HCT116 (cell line): ENCODE results near the gene SORBS1. TPM values are rescaled to one million over a fixed set of nuclear protein-coding genes. Genes with fewer than 3 reads are reported as not detected.

Source experiments
- ATAC-seq: fragments of 200-7000 bp; cut with Tn5 transposase; 2 replicates; pipeline ENCODE4 v1.9.1; 2020; ENCODE audit warnings: mild to moderate bottlenecking, moderate library complexity
- BruUV-seq: library from RNA; stranded (reverse); fragments of 400-500 nt; replicated peaks from 2 replicates; lab custom pipeline; 2021; lab: Mats Ljungman, UMichigan
- CTCF ChIA-PET: fragments of 300-600 bp; sonication (Branson Sonifier 250); formaldehyde crosslinking; loops from one replicate; lab custom pipeline; 2021; ENCODE audit warnings: antibody characterized with exemption; lab: Charles Lee
- POLR2A ChIA-PET: fragments of 300-600, 350-600 bp; sonication (Branson Sonifier 250); formaldehyde crosslinking; loops from one replicate; lab custom pipeline; 2021; ENCODE audit warnings: antibody characterized with exemption; lab: Charles Lee
- RAD21 ChIA-PET, 2 experiments: fragments of 300-600 bp; sonication (Branson Sonifier 250); formaldehyde crosslinking; loops; one replicate each; lab custom pipeline; 2023; ENCODE audit warnings: low total read pairs in 2 of 2; ENCODE audit not compliant: uncharacterized antibody in 2 of 2, unreplicated experiment in 2 of 2, low non-redundant PET in 1 of 2; lab: Charles Lee
- DNase-seq: peaks from one replicate; pipeline ENCODE4 v3.0.0-alpha.2; 2010; ENCODE audit warnings: low read depth, low spot score
- H2AFZ ChIP-seq: fragments of 200-600 bp; shearing (Covaris generic), sonication (generic); 2 replicates; pipeline ENCODE4 v1.6.1; 2017; ENCODE audit warnings: low read depth, mixed run types, mixed read lengths, antibody characterized with exemption, low read length; ENCODE audit not compliant: poor library complexity, severe bottlenecking
- H3K27ac ChIP-seq: 2 replicates; pipeline ENCODE4 v1.5.1; 2012; ENCODE audit warnings: low read depth, low read length
- H3K27me3 ChIP-seq: fragments of 200-600 bp; sonication (generic); 2 replicates; pipeline ENCODE4 v1.6.1; 2016; ENCODE audit warnings: mixed run types, low read length, mixed read lengths; ENCODE audit not compliant: insufficient read depth
- H3K36me3 ChIP-seq, 2 experiments: fragments of 200-500 bp in 1 of 2; fragments of 200-600 bp in 1 of 2; sonication (Bioruptor generic) in 1 of 2; sonication (generic) in 1 of 2; 2 replicates each; pipeline versions ENCODE4 v1.5.1 to v1.6.1; 2014 to 2016; ENCODE audit warnings: low read length in 2 of 2, inconsistent platforms in 1 of 2, mixed read lengths in 1 of 2, mixed run types in 1 of 2; ENCODE audit not compliant: insufficient read depth in 2 of 2, control insufficient read depth in 1 of 2
- H3K4me1 ChIP-seq, 2 experiments: fragments of 200-600 bp in 1 of 2; sonication (generic) in 1 of 2; 2 replicates each; pipeline versions ENCODE4 v1.5.1 to v1.6.1; 2012 to 2017; ENCODE audit warnings: low read length in 2 of 2, inconsistent platforms in 1 of 2, mild to moderate bottlenecking in 1 of 2, mixed read lengths in 1 of 2, mixed run types in 1 of 2, moderate library complexity in 1 of 2; ENCODE audit not compliant: insufficient read depth in 2 of 2, control insufficient read depth in 1 of 2
- H3K4me2 ChIP-seq: fragments of 200-600 bp; sonication (generic); 2 replicates; pipeline ENCODE4 v1.6.1; 2017; ENCODE audit warnings: mixed run types, low read length, mixed read lengths
- H3K4me3 ChIP-seq, 2 experiments: fragments of 200-600 bp in 1 of 2; sonication (generic) in 1 of 2; replicated peaks in 1 of 2; 2 replicates each; pipeline ENCODE4 v1.5.1; 2011 to 2016; ENCODE audit warnings: low read length in 2 of 2, control low read depth in 1 of 2, low read depth in 1 of 2, mild to moderate bottlenecking in 1 of 2, mixed read lengths in 1 of 2, mixed run types in 1 of 2
- H3K79me2 ChIP-seq: fragments of 200-600 bp; sonication (generic); 2 replicates; pipeline ENCODE4 v1.6.1; 2017; ENCODE audit warnings: mild to moderate bottlenecking, mixed run types, low read length, moderate library complexity, mixed read lengths; ENCODE audit not compliant: insufficient read depth
- H3K9ac ChIP-seq: fragments of 200-600 bp; sonication (generic); 2 replicates; pipeline ENCODE4 v1.6.1; 2016; ENCODE audit warnings: low read length, mixed read lengths
- H3K9me2 ChIP-seq: fragments of 200-600 bp; sonication (generic), shearing (Covaris generic); 2 replicates; pipeline ENCODE4 v1.6.1; 2017; ENCODE audit warnings: mixed run types, mild to moderate bottlenecking, moderate library complexity; ENCODE audit not compliant: insufficient read depth
- H3K9me3 ChIP-seq, 2 experiments: fragments of 200-500 bp in 1 of 2; fragments of 200-600 bp in 1 of 2; sonication (Bioruptor generic) in 1 of 2; sonication (generic) in 1 of 2; 2 replicates each; pipeline ENCODE4 v1.6.1; 2014 to 2017; ENCODE audit warnings: low read length in 2 of 2, mixed read lengths in 2 of 2, inconsistent platforms in 1 of 2, low read depth in 1 of 2, mild to moderate bottlenecking in 1 of 2, mixed run types in 1 of 2, moderate library complexity in 1 of 2; ENCODE audit not compliant: control insufficient read depth in 1 of 2, insufficient read depth in 1 of 2
- H4K20me1 ChIP-seq: fragments of 200-600 bp; sonication (generic), shearing (Covaris generic); 2 replicates; pipeline ENCODE4 v1.6.1; 2017; ENCODE audit warnings: mixed run types, mild to moderate bottlenecking, moderate library complexity; ENCODE audit not compliant: insufficient read depth
- CBX3 ChIP-seq: IDR thresholded peaks from 2 replicates; pipeline ENCODE4 v1.6.1; 2012; ENCODE audit warnings: low read depth
- CEBPB ChIP-seq: IDR thresholded peaks from 2 replicates; pipeline ENCODE4 v1.6.1; 2012; ENCODE audit warnings: low read depth
- EGR1 ChIP-seq: IDR thresholded peaks from 2 replicates; pipeline ENCODE4 v1.6.1; 2012; ENCODE audit warnings: low read depth
- ELF1 ChIP-seq: IDR thresholded peaks from 2 replicates; pipeline ENCODE4 v1.6.1; 2012; ENCODE audit warnings: low read depth, borderline replicate concordance
- EZH2 ChIP-seq: fragments of 200-600 bp; sonication (generic); IDR thresholded peaks from 2 replicates; pipeline ENCODE4 v1.6.1; 2017; ENCODE audit warnings: antibody characterized with exemption, mixed run types
- JUND ChIP-seq: IDR thresholded peaks from 2 replicates; pipeline ENCODE4 v1.6.1; 2012
- POLR2A ChIP-seq: IDR thresholded peaks from 2 replicates; pipeline ENCODE4 v1.7.0; 2011; ENCODE audit warnings: borderline replicate concordance; ENCODE audit not compliant: insufficient read depth, insufficient read length; ENCODE audit errors: extremely low read depth
- POLR2AphosphoS5 ChIP-seq: IDR thresholded peaks from 2 replicates; pipeline ENCODE4 v1.6.1; 2011; ENCODE audit warnings: mild to moderate bottlenecking, low read depth, low read length, moderate library complexity
- SIN3A ChIP-seq: IDR thresholded peaks from 2 replicates; pipeline ENCODE4 v1.6.1; 2012; ENCODE audit warnings: low read depth
- SP1 ChIP-seq: IDR thresholded peaks from 2 replicates; pipeline ENCODE4 v1.6.1; 2012; ENCODE audit warnings: low read depth
- SRF ChIP-seq: IDR thresholded peaks from 2 replicates; pipeline ENCODE4 v1.6.1; 2012; ENCODE audit warnings: low read depth
- TCF7L2 ChIP-seq: IDR thresholded peaks from 2 replicates; pipeline ENCODE4 v1.7.0; 2011; ENCODE audit warnings: borderline replicate concordance, inconsistent platforms; ENCODE audit not compliant: insufficient read depth, insufficient read length; ENCODE audit errors: extremely low read depth
- YY1 ChIP-seq: IDR thresholded peaks from 2 replicates; pipeline ENCODE4 v1.6.1; 2011; ENCODE audit warnings: low read length, low read depth, moderate library complexity, mild to moderate bottlenecking; ENCODE audit not compliant: insufficient replicate concordance; ENCODE audit errors: extremely low read depth
- ZFX ChIP-seq: fragments of 450-650 bp; IDR thresholded peaks from 2 replicates; pipeline ENCODE4 v1.6.1; 2017
- ZNF274 ChIP-seq: fragments of 200-500 bp; sonication (Bioruptor generic); IDR thresholded peaks from 2 replicates; pipeline ENCODE4 v1.6.1; 2014; ENCODE audit warnings: mild to moderate bottlenecking, low read depth, low read length, inconsistent platforms
- intact Hi-C: fragments of 100-400 bp; cut with micrococcal nuclease; formaldehyde crosslinking; loops from 2 replicates; pipeline ENCODE4 v1.10.0; 2022
- total RNA-seq: library from RNA; stranded (reverse); gene quantifications from one replicate; pipeline ENCODE4 v1.2.1, GENCODE V29; 2021; ENCODE audit not compliant: unreplicated experiment
- TF ChIP-seq, protein P1 (sequence below): IDR thresholded peaks from 2 replicates; pipeline ENCODE4 v1.6.1; 2011; ENCODE audit warnings: mild to moderate bottlenecking, low read length, moderate library complexity; ENCODE audit not compliant: insufficient replicate concordance; ENCODE audit errors: extremely low read depth
- TF ChIP-seq, protein P2 (sequence below): IDR thresholded peaks from 2 replicates; pipeline ENCODE4 v1.6.1; 2012
- TF ChIP-seq, protein P3 (sequence below): IDR thresholded peaks from 2 replicates; pipeline ENCODE4 v1.6.1; 2012; ENCODE audit warnings: low read depth
- TF ChIP-seq, protein P4 (sequence below), 3 experiments: fragments of 200-600 bp in 1 of 3; sonication (generic) in 1 of 3; IDR thresholded peaks in 2 of 3; conservative IDR thresholded peaks in 1 of 3; 2 replicates each; pipeline ENCODE4 v1.5.1; 2012 to 2017; ENCODE audit warnings: low read depth in 2 of 3, low read length in 2 of 3, antibody characterized with exemption in 1 of 3, borderline replicate concordance in 1 of 3, control low read depth in 1 of 3, mild to moderate bottlenecking in 1 of 3, mixed read lengths in 1 of 3, mixed run types in 1 of 3, moderate library complexity in 1 of 3; ENCODE audit not compliant: insufficient read depth in 1 of 3

Gene SORBS1
- total RNA-seq, 1 experiment from 2014 or later: 3.4 TPM

DNA sequence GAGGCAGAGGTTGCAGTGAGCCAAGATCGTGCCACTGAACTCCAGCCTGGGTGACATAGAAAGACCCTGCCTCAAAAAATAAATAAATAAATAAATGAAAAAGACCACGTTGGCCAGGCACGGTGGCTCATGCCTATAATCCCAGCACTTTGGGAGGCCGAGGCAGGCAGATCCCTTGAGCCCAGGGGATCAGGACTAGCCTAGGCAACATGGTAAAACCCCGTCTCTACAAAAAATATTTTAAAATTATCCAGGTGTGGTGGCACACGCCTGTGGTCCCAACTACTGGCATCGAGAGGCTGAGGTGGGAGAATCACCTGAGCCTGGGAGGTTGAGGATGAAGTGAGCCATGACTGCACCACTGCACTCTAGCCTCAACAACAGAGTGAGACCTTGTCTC, 153.6 kb downstream of the SORBS1 start:
- ATAC-seq (no peak), DNase-seq (no peak)
- Histone ChIP-seq H3K27me3 (no peaks in the 10 kb centered on the region), H3K79me2 (no peaks in the 10 kb centered on the region), H4K20me1 (no peaks in the 10 kb centered on the region), H3K4me3 (no peak overlapping the region), H3K4me1 (peaks cover 3 to 11% of the 10 kb centered on the region in 2 experiments; a peak in 3 of 4 replicates), H2AFZ (no peak overlapping the region), H3K27ac (no peak overlapping the region), H3K9ac (no peak overlapping the region), H3K4me2 (no peak overlapping the region), H3K9me3 (no peaks in the 10 kb centered on the region), H3K9me2 (no peaks in the 10 kb centered on the region), H3K36me3 (no peaks in the 10 kb centered on the region)
- BruUV-seq: no TSS peak
- intact Hi-C loops: no loop called here
- POLR2A ChIA-PET: no interaction called here
- TF ChIP-seq SIN3A: no peak
- no peak for TF ChIP-seq ZNF274
- TF ChIP-seq CEBPB: no peak
- TF ChIP-seq, protein P1, sequence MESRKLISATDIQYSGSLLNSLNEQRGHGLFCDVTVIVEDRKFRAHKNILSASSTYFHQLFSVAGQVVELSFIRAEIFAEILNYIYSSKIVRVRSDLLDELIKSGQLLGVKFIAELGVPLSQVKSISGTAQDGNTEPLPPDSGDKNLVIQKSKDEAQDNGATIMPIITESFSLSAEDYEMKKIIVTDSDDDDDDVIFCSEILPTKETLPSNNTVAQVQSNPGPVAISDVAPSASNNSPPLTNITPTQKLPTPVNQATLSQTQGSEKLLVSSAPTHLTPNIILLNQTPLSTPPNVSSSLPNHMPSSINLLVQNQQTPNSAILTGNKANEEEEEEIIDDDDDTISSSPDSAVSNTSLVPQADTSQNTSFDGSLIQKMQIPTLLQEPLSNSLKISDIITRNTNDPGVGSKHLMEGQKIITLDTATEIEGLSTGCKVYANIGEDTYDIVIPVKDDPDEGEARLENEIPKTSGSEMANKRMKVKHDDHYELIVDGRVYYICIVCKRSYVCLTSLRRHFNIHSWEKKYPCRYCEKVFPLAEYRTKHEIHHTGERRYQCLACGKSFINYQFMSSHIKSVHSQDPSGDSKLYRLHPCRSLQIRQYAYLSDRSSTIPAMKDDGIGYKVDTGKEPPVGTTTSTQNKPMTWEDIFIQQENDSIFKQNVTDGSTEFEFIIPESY: no peak
- TF ChIP-seq, protein P2, sequence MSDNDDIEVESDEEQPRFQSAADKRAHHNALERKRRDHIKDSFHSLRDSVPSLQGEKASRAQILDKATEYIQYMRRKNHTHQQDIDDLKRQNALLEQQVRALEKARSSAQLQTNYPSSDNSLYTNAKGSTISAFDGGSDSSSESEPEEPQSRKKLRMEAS: no peak
- no peak for TF ChIP-seq SRF
- TF ChIP-seq, protein P3, sequence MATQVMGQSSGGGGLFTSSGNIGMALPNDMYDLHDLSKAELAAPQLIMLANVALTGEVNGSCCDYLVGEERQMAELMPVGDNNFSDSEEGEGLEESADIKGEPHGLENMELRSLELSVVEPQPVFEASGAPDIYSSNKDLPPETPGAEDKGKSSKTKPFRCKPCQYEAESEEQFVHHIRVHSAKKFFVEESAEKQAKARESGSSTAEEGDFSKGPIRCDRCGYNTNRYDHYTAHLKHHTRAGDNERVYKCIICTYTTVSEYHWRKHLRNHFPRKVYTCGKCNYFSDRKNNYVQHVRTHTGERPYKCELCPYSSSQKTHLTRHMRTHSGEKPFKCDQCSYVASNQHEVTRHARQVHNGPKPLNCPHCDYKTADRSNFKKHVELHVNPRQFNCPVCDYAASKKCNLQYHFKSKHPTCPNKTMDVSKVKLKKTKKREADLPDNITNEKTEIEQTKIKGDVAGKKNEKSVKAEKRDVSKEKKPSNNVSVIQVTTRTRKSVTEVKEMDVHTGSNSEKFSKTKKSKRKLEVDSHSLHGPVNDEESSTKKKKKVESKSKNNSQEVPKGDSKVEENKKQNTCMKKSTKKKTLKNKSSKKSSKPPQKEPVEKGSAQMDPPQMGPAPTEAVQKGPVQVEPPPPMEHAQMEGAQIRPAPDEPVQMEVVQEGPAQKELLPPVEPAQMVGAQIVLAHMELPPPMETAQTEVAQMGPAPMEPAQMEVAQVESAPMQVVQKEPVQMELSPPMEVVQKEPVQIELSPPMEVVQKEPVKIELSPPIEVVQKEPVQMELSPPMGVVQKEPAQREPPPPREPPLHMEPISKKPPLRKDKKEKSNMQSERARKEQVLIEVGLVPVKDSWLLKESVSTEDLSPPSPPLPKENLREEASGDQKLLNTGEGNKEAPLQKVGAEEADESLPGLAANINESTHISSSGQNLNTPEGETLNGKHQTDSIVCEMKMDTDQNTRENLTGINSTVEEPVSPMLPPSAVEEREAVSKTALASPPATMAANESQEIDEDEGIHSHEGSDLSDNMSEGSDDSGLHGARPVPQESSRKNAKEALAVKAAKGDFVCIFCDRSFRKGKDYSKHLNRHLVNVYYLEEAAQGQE: no peak
- no peak for TF ChIP-seq YY1
- TF ChIP-seq POLR2AphosphoS5: no peak
- no peak for TF ChIP-seq ELF1
- TF ChIP-seq TCF7L2: no peak
- TF ChIP-seq, protein P4, sequence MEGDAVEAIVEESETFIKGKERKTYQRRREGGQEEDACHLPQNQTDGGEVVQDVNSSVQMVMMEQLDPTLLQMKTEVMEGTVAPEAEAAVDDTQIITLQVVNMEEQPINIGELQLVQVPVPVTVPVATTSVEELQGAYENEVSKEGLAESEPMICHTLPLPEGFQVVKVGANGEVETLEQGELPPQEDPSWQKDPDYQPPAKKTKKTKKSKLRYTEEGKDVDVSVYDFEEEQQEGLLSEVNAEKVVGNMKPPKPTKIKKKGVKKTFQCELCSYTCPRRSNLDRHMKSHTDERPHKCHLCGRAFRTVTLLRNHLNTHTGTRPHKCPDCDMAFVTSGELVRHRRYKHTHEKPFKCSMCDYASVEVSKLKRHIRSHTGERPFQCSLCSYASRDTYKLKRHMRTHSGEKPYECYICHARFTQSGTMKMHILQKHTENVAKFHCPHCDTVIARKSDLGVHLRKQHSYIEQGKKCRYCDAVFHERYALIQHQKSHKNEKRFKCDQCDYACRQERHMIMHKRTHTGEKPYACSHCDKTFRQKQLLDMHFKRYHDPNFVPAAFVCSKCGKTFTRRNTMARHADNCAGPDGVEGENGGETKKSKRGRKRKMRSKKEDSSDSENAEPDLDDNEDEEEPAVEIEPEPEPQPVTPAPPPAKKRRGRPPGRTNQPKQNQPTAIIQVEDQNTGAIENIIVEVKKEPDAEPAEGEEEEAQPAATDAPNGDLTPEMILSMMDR (IDR thresholded peaks at IDR 0.05 in 2 of 3, conservative IDR thresholded peaks at IDR 0.05 in 1 of 3; ENCODE audit: borderline replicate concordance in 1 of 3, insufficient read depth in 1 of 3, low read depth in 2 of 3, low read length in 2 of 3): no peak
- TF ChIP-seq POLR2A: no peak
- TF ChIP-seq ZFX: no peak
- TF ChIP-seq EZH2: no peak
- TF ChIP-seq EGR1: no peak
- TF ChIP-seq JUND: no peak
- no peak for TF ChIP-seq CBX3
- TF ChIP-seq SP1: no peak
- CTCF ChIA-PET: no interaction called here
- RAD21 ChIA-PET: no interaction called here
